ENCODE data around the gene AKT1.

The AKT1 gene

GRCh38 chr14:104723651-104724406 lies 71.7 kb downstream of the AKT1 start, which contains the start of gene ADSS1:
TSS of gene ADSS1 (plus strand) at chr14:104724229. CDS start at chr14:104724271, 42 bp downstream.
- DNase-seq (ENCODE audit: low spot score) = peak; percentile 51

GRCh38 chr14:104722938-104723650 lies 72.5 kb downstream of the AKT1 start:
- no peak for DNase-seq (ENCODE audit: low spot score)

GRCh38 chr14:104721505-104722431 lies 73.8 kb downstream of the AKT1 start:
- no peak for DNase-seq (ENCODE audit: low spot score)
